Gastrocnemius medialis (tissue), 4 donors: ENCODE data around the gene R3HDM2. TPM values are rescaled to one million over a fixed set of nuclear protein-coding genes. Genes with fewer than 3 reads are reported as not detected.

Experiments used
- ATAC-seq, 2 donors: fragments of 150-250 bp; one replicate each; pipeline ENCODE4 v1.9.1; 2016
- DNase-seq, 2 donors: peaks; one replicate each; pipeline ENCODE4 v3.0.0-alpha.2; 2019
- H3K27ac ChIP-seq, 4 donors: fragments of 200-600 bp; sonication (generic); 1 replicate in 1 of 4; 2 replicates in 3 of 4; pipeline ENCODE4 v1.5.1; 2016 to 2018; ENCODE audit warnings: mild to moderate bottlenecking in 2 of 4, moderate library complexity in 1 of 4
- H3K27me3 ChIP-seq, 3 donors: fragments of 200-600 bp; sonication (generic) in 2 of 3; 1 replicate in 1 of 3; 2 replicates in 2 of 3; pipeline versions ENCODE4 v1.5.1 to v1.6.0; 2016 to 2019; ENCODE audit warnings: mild to moderate bottlenecking in 1 of 3, moderate library complexity in 1 of 3
- H3K36me3 ChIP-seq, 2 donors: fragments of 200-600 bp; sonication (generic) in 1 of 2; one replicate each; pipeline ENCODE4 v1.5.1; 2017 to 2018
- H3K4me1 ChIP-seq, 2 donors: fragments of 200-600 bp; sonication (generic) in 1 of 2; one replicate each; pipeline ENCODE4 v1.5.1; 2016 to 2017; ENCODE audit warnings: mild to moderate bottlenecking in 2 of 2
- H3K4me3 ChIP-seq, 4 donors: fragments of 200-600 bp; sonication (generic) in 3 of 4; 1 replicate in 1 of 4; 2 replicates in 3 of 4; pipeline ENCODE4 v1.5.1; 2016 to 2019; ENCODE audit warnings: mild to moderate bottlenecking in 2 of 4
- H3K9me3 ChIP-seq, 3 donors: fragments of 200-600 bp; sonication (generic) in 2 of 3; 1 replicate in 1 of 3; 2 replicates in 2 of 3; pipeline ENCODE4 v1.5.1; 2016 to 2019
- CTCF ChIP-seq, 5 experiments: fragments of 450-650 bp in 3 of 5; fragments of 200-600 bp in 2 of 5; sonication (generic) in 2 of 5; IDR thresholded peaks in 4 of 5; conservative IDR thresholded peaks in 1 of 5; 1 replicate in 4 of 5; 2 replicates in 1 of 5; pipeline ENCODE4 v1.5.1; 2016 to 2019; ENCODE audit warnings: antibody characterized with exemption in 5 of 5, mild to moderate bottlenecking in 3 of 5, moderate library complexity in 3 of 5
- POLR2A ChIP-seq, 2 donors: fragments of 450-650 bp; IDR thresholded peaks; one replicate each; pipeline ENCODE4 v1.6.1; 2017; ENCODE audit warnings: antibody characterized with exemption in 2 of 2, mild to moderate bottlenecking in 2 of 2, moderate library complexity in 2 of 2
- in situ Hi-C, 4 donors: fragments of 200-750 bp; cut with MboI; loops; one replicate each; pipeline versions ENCODE4 v1.15.0 to v1.8.0; 2017; ENCODE audit warnings: low sequenced_read_pairs in 4 of 4
- intact Hi-C: fragments of 100-400 bp; cut with DNase I; formaldehyde crosslinking; loops from one replicate; pipeline ENCODE4 v1.15.1; 2023; ENCODE audit warnings: low total_unique reads
- total RNA-seq, 4 donors: library from RNA; depleted of rRNA; stranded (reverse); fragments of >200 nt; gene quantifications; one replicate each; pipeline versions ENCODE4 v1.1.0 to v1.2.3, GENCODE V29; 2016

Gene R3HDM2
- total RNA-seq, 4 donors from 2014 or later, result 24.1 to 27.1 (median 25.6) TPM

GRCh38 chr12:57460841-57461275, 30.0 kb upstream of the R3HDM2 start:
- intact Hi-C loops (no loop called here), in situ Hi-C loops (no loop called here)
- H3K27me3 ChIP-seq, result peaks cover 14 to 19% (median 18%) of the 10 kb centered on the region in 3 donors
- peak overlapping the region in 2 of 4 donors; percentile 76 to 77 for H3K27ac ChIP-seq
- no peaks in the 10 kb centered on the region for H3K9me3 ChIP-seq
- no peak for ATAC-seq
- no peak for TF ChIP-seq POLR2A (IDR thresholded peaks at IDR 0.05)
- no peak for TF ChIP-seq CTCF (IDR thresholded peaks at IDR 0.05 in 4 of 5, conservative IDR thresholded peaks at IDR 0.05 in 1 of 5)
- peaks cover 36 to 39% of the 10 kb centered on the region in 2 donors for H3K4me1 ChIP-seq
- H3K36me3 ChIP-seq, result no peaks in the 10 kb centered on the region
- no peak for DNase-seq
- H3K4me3 ChIP-seq, result peak overlapping the region; percentile 68 to 78 (median 70)

GRCh38 chr12:57460468-57460784, 29.6 kb upstream of the R3HDM2 start:
- peaks cover 14 to 19% (median 18%) of the 10 kb centered on the region in 3 donors for H3K27me3 ChIP-seq
- ATAC-seq, result no peak
- no peak overlapping the region for H3K27ac ChIP-seq
- peaks cover 38 to 43% of the 10 kb centered on the region in 2 donors for H3K4me1 ChIP-seq
- TF ChIP-seq CTCF (IDR thresholded peaks at IDR 0.05 in 4 of 5, conservative IDR thresholded peaks at IDR 0.05 in 1 of 5), result no peak
- TF ChIP-seq POLR2A (IDR thresholded peaks at IDR 0.05), result no peak
- peak overlapping the region in 3 of 4 donors; percentile 63 to 82 (median 79) for H3K4me3 ChIP-seq
- no peaks in the 10 kb centered on the region for H3K9me3 ChIP-seq
- intact Hi-C loops, result no loop called here
- no peaks in the 10 kb centered on the region for H3K36me3 ChIP-seq
- no peak for DNase-seq
- in situ Hi-C loops, result no loop called here

GRCh38 chr12:57459750-57460467, 29.1 kb upstream of the R3HDM2 start, which contains the start of gene GLI1:
TSS of gene GLI1 (plus strand) at chr12:57459785. CDS start at chr12:57463692, 3,907 bp downstream.
- DNase-seq (no peak), ATAC-seq (no peak)
- Histone ChIP-seq H3K4me1 (peaks cover 43 to 49% of the 10 kb centered on the region in 2 donors), H3K27me3 (peaks cover 14 to 19% (median 18%) of the 10 kb centered on the region in 3 donors), H3K27ac (peak within 1 kb of the TSS; percentile 54 to 79 (median 59)), H3K4me3 (peak within 1 kb of the TSS; percentile 63 to 82 (median 80)), H3K36me3 (no peaks in the 10 kb centered on the region), H3K9me3 (no peaks in the 10 kb centered on the region)
- in situ Hi-C loops, result loop anchor here in 2 of 4 donors (5.0 to 10.0 kb wide), 3 partner anchors 145 to 195 kb away; no protein-coding TSS in a partner anchor
- TF ChIP-seq POLR2A (IDR thresholded peaks at IDR 0.05) (no peak), CTCF (IDR thresholded peaks at IDR 0.05 in 4 of 5, conservative IDR thresholded peaks at IDR 0.05 in 1 of 5) (no peak)
- intact Hi-C loops, result loop anchor here (1.0 to 10.0 kb wide), 3 partner anchors 60 to 235 kb away; partner anchors contain the start of genes DDIT3 and OS9

- Histone ChIP-seq H3K27ac (peak overlapping the region; percentile 54 to 79 (median 59)), H3K4me3 (peak overlapping the region; percentile 63 to 82 (median 80)), H3K9me3 (no peaks in the 10 kb centered on the region), H3K4me1 (peaks cover 47 to 54% of the 10 kb centered on the region in 2 donors), H3K36me3 (no peaks in the 10 kb centered on the region), H3K27me3 (peaks cover 14 to 19% (median 18%) of the 10 kb centered on the region in 3 donors)
- in situ Hi-C loops (loop anchor here in 2 of 4 donors (5.0 to 10.0 kb wide), 3 partner anchors 144 to 194 kb away; no protein-coding TSS in a partner anchor), intact Hi-C loops (loop anchor here (1.0 to 10.0 kb wide), 3 partner anchors 61 to 236 kb away; partner anchors contain the start of genes DDIT3 and OS9)
- DNase-seq, result peak; percentile 78 to 88
- peak; percentile 69 for ATAC-seq
- TF ChIP-seq CTCF (IDR thresholded peaks at IDR 0.05 in 4 of 5, conservative IDR thresholded peaks at IDR 0.05 in 1 of 5), result peak; percentile 95 to 96 (median 96)
- TF ChIP-seq POLR2A (IDR thresholded peaks at IDR 0.05), result peak; percentile 1 to 35
These were observed 28.4 kb upstream of the R3HDM2 start for GRCh38 chr12:57459055-57459749.
